Natural killer cell (primary cell): Measurements from ENCODE around the gene IWS1. TPM values are rescaled to one million over a fixed set of nuclear protein-coding genes. Genes with fewer than 3 reads are reported as not detected.

ENCODE experiments used
- ATAC-seq, 3 donors: fragments of 150-1000 bp in 2 of 3; fragments of 200-7000 bp in 1 of 3; cut with Tn5 transposase; 1 replicate in 1 of 3; 2 replicates in 2 of 3; pipeline ENCODE4 v1.10.0; 2021; ENCODE audit warnings: mild to moderate bottlenecking in 2 of 3, moderate library complexity in 2 of 3
- DNase-seq, 2 donors: peaks; one replicate each; pipeline versions ENCODE4 v3.0.0 to v3.0.0-alpha.2; 2013 to 2021; ENCODE audit warnings: mixed read lengths in 1 of 2
- H3K27ac ChIP-seq: one replicate; pipeline ENCODE4 v1.5.1; 2013; ENCODE audit warnings: mild to moderate bottlenecking, low read length
- H3K27me3 ChIP-seq: one replicate; pipeline ENCODE4 v1.6.1; 2013; ENCODE audit warnings: low read length; ENCODE audit not compliant: control insufficient read depth, insufficient read depth
- H3K36me3 ChIP-seq: one replicate; pipeline ENCODE4 v1.6.1; 2013; ENCODE audit warnings: low read length; ENCODE audit not compliant: control insufficient read depth, insufficient read depth
- H3K4me1 ChIP-seq: one replicate; pipeline ENCODE4 v1.6.1; 2013; ENCODE audit warnings: low read length; ENCODE audit not compliant: control insufficient read depth, insufficient read depth
- H3K4me3 ChIP-seq: one replicate; pipeline ENCODE4 v1.5.1; 2013; ENCODE audit warnings: low read length
- H3K9me3 ChIP-seq: one replicate; pipeline ENCODE4 v1.6.1; 2013; ENCODE audit warnings: low read length; ENCODE audit not compliant: control insufficient read depth, insufficient read depth
- H3K27ac Mint-ChIP-seq, 2 donors: one replicate each; pipeline ENCODE4 v1.8.0; 2022; ENCODE audit warnings: mild to moderate bottlenecking in 2 of 2, mixed read lengths in 2 of 2, moderate library complexity in 1 of 2
- H3K27me3 Mint-ChIP-seq, 2 donors: one replicate each; pipeline ENCODE4 v1.8.0; 2022; ENCODE audit warnings: low read depth in 2 of 2, mixed read lengths in 2 of 2
- H3K36me3 Mint-ChIP-seq: one replicate; pipeline ENCODE4 v1.8.0; 2022; ENCODE audit warnings: mixed read lengths
- H3K4me1 Mint-ChIP-seq, 2 donors: one replicate each; pipeline ENCODE4 v1.8.0; 2022; ENCODE audit warnings: mixed read lengths in 2 of 2
- H3K4me3 Mint-ChIP-seq: one replicate; pipeline ENCODE4 v1.8.0; 2022; ENCODE audit warnings: mild to moderate bottlenecking, moderate library complexity, mixed read lengths
- H3K9me3 Mint-ChIP-seq, 2 donors: one replicate each; pipeline ENCODE4 v1.8.0; 2022; ENCODE audit warnings: mixed read lengths in 2 of 2
- WGBS: methylation state at CpG from one replicate; pipeline ENCODE4 v1.1.7; 2013; ENCODE audit warnings: missing lambda C conversion rate; ENCODE audit not compliant: insufficient coverage; 5-methylcytosine and 5-hydroxymethylcytosine counted together
- intact Hi-C: fragments of 100-400 bp; cut with micrococcal nuclease; formaldehyde crosslinking; loops from one replicate; pipeline ENCODE4 v1.14.2; 2022
- total RNA-seq, 4 donors: library from RNA; stranded (reverse); fragments of 120-200 nt in 1 of 4; gene quantifications; one replicate each; pipeline versions ENCODE4 v1.2.3 to v1.2.4, GENCODE V29; 2013 to 2022
- TF ChIP-seq, protein P1 (sequence below): fragments of 200-600 bp; IDR thresholded peaks from one replicate; pipeline ENCODE4 v1.8.0; 2022; ENCODE audit warnings: antibody characterized with exemption

IWS1 gene
- total RNA-seq, 3 donors from 2014 or later (not counting 1 experiment from before 2014, with no cell fraction given): 21.7 to 27.1 (median 23.9) TPM

DNA sequence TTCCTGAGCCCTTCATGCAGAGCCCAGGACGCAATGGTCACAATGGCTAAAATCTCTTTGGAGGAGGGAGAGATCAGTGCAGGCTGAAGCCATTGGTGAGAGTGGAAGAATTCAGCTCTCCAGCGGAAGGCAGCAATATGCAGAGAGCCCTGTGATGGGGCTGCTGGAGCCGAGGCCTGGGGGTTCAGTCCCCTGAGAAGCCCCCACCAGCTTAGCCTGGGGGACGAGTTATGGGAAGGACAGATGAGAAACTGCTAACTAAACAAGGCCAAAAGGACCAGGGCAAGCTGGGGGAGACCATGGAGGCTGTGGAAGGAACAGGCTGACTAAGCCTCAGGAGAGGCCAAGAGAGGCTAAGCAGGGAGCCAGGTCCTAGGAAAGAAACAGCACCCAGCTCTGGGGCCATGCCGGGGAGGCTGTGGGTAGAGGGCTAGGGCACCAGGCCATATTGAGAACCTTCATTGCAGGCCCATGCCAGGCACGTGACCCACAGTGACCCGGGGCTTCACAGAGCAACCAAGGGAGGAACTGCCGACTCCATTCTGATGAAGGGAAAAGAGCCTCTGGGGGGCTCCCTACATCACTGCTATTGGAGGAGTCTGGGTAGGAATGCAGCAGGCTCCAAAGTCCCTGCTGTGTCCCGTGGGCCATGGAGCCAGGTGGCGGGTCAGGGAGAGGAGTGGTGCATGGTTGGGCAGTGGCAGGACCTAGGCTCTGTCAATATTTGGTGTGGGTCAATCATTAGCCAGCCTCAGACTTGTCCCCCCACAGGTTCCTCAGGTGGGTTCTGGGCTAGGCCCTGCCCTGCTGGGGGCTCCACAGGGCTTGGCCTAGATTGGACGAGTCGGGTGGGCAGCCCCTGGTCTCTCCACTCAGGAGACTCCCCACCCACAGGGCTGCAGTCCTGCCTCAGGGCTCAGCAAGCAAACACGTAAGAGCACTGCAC is 88.2 kb downstream of the IWS1 start:
- Mint-ChIP-seq H3K36me3 (no peaks in the 10 kb centered on the region), H3K27me3 (no peaks in the 10 kb centered on the region), H3K9me3 (peaks cover 0 to 4% of the 10 kb centered on the region in 2 donors), H3K4me1 (no peaks in the 10 kb centered on the region), H3K27ac (no peak overlapping the region), H3K4me3 (no peak overlapping the region)
- DNase-seq (no peak), ATAC-seq (no peak)
- intact Hi-C loops: no loop called here
- no peaks in the 10 kb centered on the region for H3K36me3 ChIP-seq
- no peaks in the 10 kb centered on the region for H3K4me1 ChIP-seq
- TF ChIP-seq, protein P1, sequence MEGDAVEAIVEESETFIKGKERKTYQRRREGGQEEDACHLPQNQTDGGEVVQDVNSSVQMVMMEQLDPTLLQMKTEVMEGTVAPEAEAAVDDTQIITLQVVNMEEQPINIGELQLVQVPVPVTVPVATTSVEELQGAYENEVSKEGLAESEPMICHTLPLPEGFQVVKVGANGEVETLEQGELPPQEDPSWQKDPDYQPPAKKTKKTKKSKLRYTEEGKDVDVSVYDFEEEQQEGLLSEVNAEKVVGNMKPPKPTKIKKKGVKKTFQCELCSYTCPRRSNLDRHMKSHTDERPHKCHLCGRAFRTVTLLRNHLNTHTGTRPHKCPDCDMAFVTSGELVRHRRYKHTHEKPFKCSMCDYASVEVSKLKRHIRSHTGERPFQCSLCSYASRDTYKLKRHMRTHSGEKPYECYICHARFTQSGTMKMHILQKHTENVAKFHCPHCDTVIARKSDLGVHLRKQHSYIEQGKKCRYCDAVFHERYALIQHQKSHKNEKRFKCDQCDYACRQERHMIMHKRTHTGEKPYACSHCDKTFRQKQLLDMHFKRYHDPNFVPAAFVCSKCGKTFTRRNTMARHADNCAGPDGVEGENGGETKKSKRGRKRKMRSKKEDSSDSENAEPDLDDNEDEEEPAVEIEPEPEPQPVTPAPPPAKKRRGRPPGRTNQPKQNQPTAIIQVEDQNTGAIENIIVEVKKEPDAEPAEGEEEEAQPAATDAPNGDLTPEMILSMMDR: no peak
- no peaks in the 10 kb centered on the region for H3K27me3 ChIP-seq
- peaks cover 3% of the 10 kb centered on the region for H3K9me3 ChIP-seq
- 92% methylated on average over 12 of the region's 13 CpGs for WGBS
- no peak overlapping the region for H3K4me3 ChIP-seq
- no peak overlapping the region for H3K27ac ChIP-seq

DNA sequence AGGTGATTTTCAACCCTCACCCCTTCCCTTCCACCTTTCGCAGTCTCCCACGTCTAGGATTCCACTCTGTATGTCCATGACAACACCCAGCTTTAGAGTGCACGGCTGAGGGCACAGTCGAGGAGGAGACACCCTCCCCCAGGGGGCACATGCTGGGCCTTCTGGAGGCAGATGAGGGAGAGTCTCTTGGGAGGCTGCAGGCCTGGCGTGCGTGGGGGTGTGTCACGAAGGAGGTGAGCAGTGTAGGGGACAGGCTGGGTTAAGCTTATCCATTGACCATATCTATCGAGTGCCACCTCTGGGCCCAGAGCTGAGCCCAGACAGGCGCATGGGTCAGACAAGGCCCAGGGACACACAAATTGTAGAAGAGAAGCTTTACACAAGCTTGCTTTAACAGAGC is 89.2 kb downstream of the IWS1 start:
- no peak overlapping the region for H3K27ac Mint-ChIP-seq
- no peak for ATAC-seq
- H3K9me3 Mint-ChIP-seq: peaks cover 0 to 4% of the 10 kb centered on the region in 2 donors
- Histone ChIP-seq H3K36me3 (no peaks in the 10 kb centered on the region), H3K4me1 (no peaks in the 10 kb centered on the region), H3K9me3 (peaks cover 3% of the 10 kb centered on the region), H3K27me3 (no peaks in the 10 kb centered on the region), H3K4me3 (no peak overlapping the region), H3K27ac (no peak overlapping the region)
- TF ChIP-seq, protein P1: no peak
- H3K4me3 Mint-ChIP-seq: no peak overlapping the region
- no peaks in the 10 kb centered on the region for H3K4me1 Mint-ChIP-seq
- DNase-seq: no peak
- H3K27me3 Mint-ChIP-seq: no peaks in the 10 kb centered on the region
- no peaks in the 10 kb centered on the region for H3K36me3 Mint-ChIP-seq
- 93% methylated on average over 9 of the region's 9 CpGs for WGBS
- intact Hi-C loops: no loop called here

DNA sequence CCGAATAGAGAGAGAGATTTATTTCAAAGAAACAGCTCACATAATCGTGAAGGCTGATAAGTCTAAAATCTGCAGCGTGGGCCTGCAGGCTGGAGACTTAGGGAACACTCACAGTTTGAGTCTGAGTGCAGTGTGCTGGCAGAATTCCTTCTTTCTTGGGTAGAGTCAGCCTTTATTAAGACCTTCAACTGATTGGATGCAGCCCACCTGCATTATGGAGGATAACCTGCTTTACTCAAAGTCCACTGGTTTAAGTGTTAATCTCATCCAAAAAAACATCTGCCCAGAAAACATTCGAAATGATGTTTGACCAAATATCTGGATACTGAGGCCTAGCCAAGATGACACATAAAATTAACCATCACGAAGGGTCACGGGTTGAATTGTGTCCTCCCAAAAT is 91.8 kb downstream of the IWS1 start:
- Mint-ChIP-seq H3K4me3 (no peak overlapping the region), H3K27ac (no peak overlapping the region), H3K36me3 (no peaks in the 10 kb centered on the region), H3K4me1 (no peaks in the 10 kb centered on the region), H3K27me3 (no peaks in the 10 kb centered on the region), H3K9me3 (no peaks in the 10 kb centered on the region)
- intact Hi-C loops: no loop called here
- ATAC-seq: no peak
- 93% methylated on average over 6 of the region's 6 CpGs for WGBS
- Histone ChIP-seq H3K4me1 (no peaks in the 10 kb centered on the region), H3K36me3 (no peaks in the 10 kb centered on the region), H3K27ac (no peak overlapping the region), H3K27me3 (no peaks in the 10 kb centered on the region), H3K9me3 (no peaks in the 10 kb centered on the region), H3K4me3 (no peak overlapping the region)
- TF ChIP-seq, protein P1: no peak
- DNase-seq: no peak
